Kidney (tissue), 14 donors: ENCODE measurements around the gene TTC23. TPM values are rescaled to one million over a fixed set of nuclear protein-coding genes. Genes with fewer than 3 reads are reported as not detected.

Source experiments
- DNase-seq, 5 donors: peaks; one replicate each; pipeline ENCODE4 v3.0.0-alpha.2; 2013 to 2020
- FAIRE-seq: peaks from 2 replicates; lab custom pipeline; 2012; peaks lifted over from hg19 to GRCh38; lab: Jason Lieb, UNC
- H3K27ac ChIP-seq, 2 donors: one replicate each; pipeline ENCODE4 v1.7.0; 2013; ENCODE audit warnings: low read depth in 2 of 2, low read length in 2 of 2, inconsistent platforms in 1 of 2
- H3K27me3 ChIP-seq: one replicate; pipeline ENCODE4 v1.7.1; 2013; ENCODE audit warnings: low read length, inconsistent platforms; ENCODE audit not compliant: control insufficient read depth, insufficient read depth
- H3K36me3 ChIP-seq, 3 donors: one replicate each; pipeline versions ENCODE4 v1.7.0 to v1.7.1; 2013; ENCODE audit warnings: low read length in 3 of 3, control low read depth in 1 of 3, inconsistent platforms in 1 of 3; ENCODE audit not compliant: insufficient read depth in 3 of 3, control insufficient read depth in 2 of 3
- H3K4me1 ChIP-seq, 3 donors: one replicate each; pipeline versions ENCODE4 v1.7.0 to v1.7.1; 2013; ENCODE audit warnings: low read length in 3 of 3, inconsistent platforms in 1 of 3, low read depth in 1 of 3; ENCODE audit not compliant: control insufficient read depth in 2 of 3, insufficient read depth in 2 of 3
- H3K4me3 ChIP-seq, 3 donors: one replicate each; pipeline versions ENCODE4 v1.7.0 to v1.8.1; 2013; ENCODE audit warnings: low read length in 3 of 3, control low read depth in 1 of 3, inconsistent platforms in 1 of 3
- H3K9ac ChIP-seq, 3 donors: one replicate each; pipeline versions ENCODE4 v1.7.0 to v1.7.1; 2013; ENCODE audit warnings: low read length in 3 of 3, control low read depth in 1 of 3, inconsistent platforms in 1 of 3
- H3K9me3 ChIP-seq, 3 donors: one replicate each; pipeline versions ENCODE4 v1.7.0 to v1.7.1; 2013; ENCODE audit warnings: low read length in 3 of 3, control low read depth in 1 of 3, inconsistent platforms in 1 of 3; ENCODE audit not compliant: control insufficient read depth in 2 of 3, insufficient read depth in 1 of 3
- CTCF ChIP-seq: IDR thresholded peaks from 3 replicates; pipeline ENCODE4 v1.5.1; 2012; ENCODE audit warnings: mild to moderate bottlenecking, moderate library complexity, borderline replicate concordance; ENCODE audit not compliant: insufficient read depth; ENCODE audit errors: extremely low read depth
- intact Hi-C: fragments of 100-400 bp; cut with DNase I; formaldehyde crosslinking; loops from one replicate; pipeline ENCODE4 v1.11.1; 2022
- polyA plus RNA-seq: library from polyadenylated mRNA; stranded (reverse); fragments of 350-450 nt; fragmentation: Illumina TruSeq; extraction: RNeasy Lipid Tissue Mini Kit (QIAGEN cat#74804); gene quantifications from one replicate; pipeline ENCODE4 v1.2.3, GENCODE V29; 2014; ENCODE audit warnings: low read depth, low replicate concordance; ENCODE audit not compliant: insufficient read depth
- total RNA-seq: library from RNA; stranded (reverse); fragmentation: NEBNext Ultra II Directional; extraction: Animal tissue kit (Norgen Biotek cat#: 25700); gene quantifications from one replicate; pipeline ENCODE4 v1.2.1, GENCODE V29; 2021
- donor health status: control.
- donor health status: control.
- donor health status: control.
- donor health status: control.
- donor health status: control.
- donor health status: DM: yes; HTN: yes; CAD: no.
- donor health status: Normal renal cell carcinoma (clear cell type).

The TTC23 gene
- total and polyA plus RNA-seq, 2 donors from 2014 or later = 11.2 to 23.6 TPM

DNA sequence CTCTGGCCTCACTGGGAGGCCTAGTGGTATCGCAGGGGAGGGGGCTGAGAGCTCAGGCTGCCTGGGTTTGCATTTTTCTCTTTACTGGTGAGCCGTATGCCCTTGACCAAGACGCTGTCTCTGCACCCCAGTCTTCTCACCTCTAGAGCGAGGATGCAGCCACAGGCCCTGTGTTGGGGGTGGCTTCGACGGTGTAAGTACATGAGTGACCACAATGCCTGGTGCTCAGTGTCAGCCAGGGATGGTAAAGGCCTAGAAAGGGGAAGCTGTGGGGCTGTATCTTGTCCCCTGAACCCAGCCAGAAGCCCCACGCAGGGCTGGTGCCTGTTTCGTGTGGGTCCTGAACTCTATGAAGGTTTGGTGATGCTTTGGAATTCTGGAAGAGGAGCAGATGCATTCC, 124.7 kb downstream of the TTC23 start:
- Histone ChIP-seq H3K9me3 (no peaks in the 10 kb centered on the region), H3K9ac (no peak overlapping the region), H3K27ac (peak overlapping the region in 1 of 2 donors; percentile 82), H3K36me3 (no peaks in the 10 kb centered on the region), H3K4me1 (peaks cover 3 to 21% (median 6%) of the 10 kb centered on the region in 3 donors), H3K27me3 (no peaks in the 10 kb centered on the region), H3K4me3 (no peak overlapping the region)
- no peak for TF ChIP-seq CTCF
- DNase-seq (peak in 1 of 5 donors; percentile 38), FAIRE-seq (no peak)
- intact Hi-C loops = no loop called here

- FAIRE-seq (peak; percentile 6), DNase-seq (peak; percentile 79 to 95 (median 90))
- Histone ChIP-seq H3K4me3 (peak overlapping the region in 2 of 3 donors; percentile 30 to 50), H3K36me3 (no peaks in the 10 kb centered on the region), H3K9me3 (no peaks in the 10 kb centered on the region), H3K27ac (peak overlapping the region; percentile 82), H3K27me3 (no peaks in the 10 kb centered on the region), H3K9ac (peak overlapping the region in 1 of 3 donors; percentile 53), H3K4me1 (peaks cover 3 to 21% (median 6%) of the 10 kb centered on the region in 3 donors)
- intact Hi-C loops = no loop called here
- no peak for TF ChIP-seq CTCF
These were observed 125.5 kb downstream of the TTC23 start for GRCh38 chr15:99123713-99124451.

- Histone ChIP-seq H3K4me1 (peaks cover 3 to 21% (median 6%) of the 10 kb centered on the region in 3 donors), H3K27ac (peak overlapping the region; percentile 82), H3K36me3 (no peaks in the 10 kb centered on the region), H3K9me3 (no peaks in the 10 kb centered on the region), H3K27me3 (no peaks in the 10 kb centered on the region), H3K4me3 (peak overlapping the region in 1 of 3 donors; percentile 50), H3K9ac (peak overlapping the region in 1 of 3 donors; percentile 37)
- FAIRE-seq (no peak), DNase-seq (peak in 1 of 5 donors; percentile 20)
- TF ChIP-seq CTCF = no peak
- intact Hi-C loops = no loop called here
These were observed 126.3 kb downstream of the TTC23 start for GRCh38 chr15:99122831-99123712.
